Left renal cortex interstitium (tissue), 4 donors: ENCODE results near the gene FADD. TPM values are rescaled to one million over a fixed set of nuclear protein-coding genes. Genes with fewer than 3 reads are reported as not detected.

Experiments used
- DNase-seq, 4 donors: peaks; one replicate each; pipeline ENCODE4 v3.0.0-alpha.2; 2013; ENCODE audit warnings: low read depth in 4 of 4, low spot score in 2 of 4, missing footprints in 1 of 4
- polyA plus RNA-seq, 4 donors: library from polyadenylated mRNA; unstranded; fragments of 120-200 nt; gene quantifications; one replicate each; pipeline ENCODE4 v1.2.1, GENCODE V29; 2013; ENCODE audit not compliant: insufficient read length in 4 of 4

FADD gene, protein sequence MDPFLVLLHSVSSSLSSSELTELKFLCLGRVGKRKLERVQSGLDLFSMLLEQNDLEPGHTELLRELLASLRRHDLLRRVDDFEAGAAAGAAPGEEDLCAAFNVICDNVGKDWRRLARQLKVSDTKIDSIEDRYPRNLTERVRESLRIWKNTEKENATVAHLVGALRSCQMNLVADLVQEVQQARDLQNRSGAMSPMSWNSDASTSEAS
- 10 to 100 TPM; 14.2 to 22.4 (median 18.0) TPM for polyA plus RNA-seq

DNA sequence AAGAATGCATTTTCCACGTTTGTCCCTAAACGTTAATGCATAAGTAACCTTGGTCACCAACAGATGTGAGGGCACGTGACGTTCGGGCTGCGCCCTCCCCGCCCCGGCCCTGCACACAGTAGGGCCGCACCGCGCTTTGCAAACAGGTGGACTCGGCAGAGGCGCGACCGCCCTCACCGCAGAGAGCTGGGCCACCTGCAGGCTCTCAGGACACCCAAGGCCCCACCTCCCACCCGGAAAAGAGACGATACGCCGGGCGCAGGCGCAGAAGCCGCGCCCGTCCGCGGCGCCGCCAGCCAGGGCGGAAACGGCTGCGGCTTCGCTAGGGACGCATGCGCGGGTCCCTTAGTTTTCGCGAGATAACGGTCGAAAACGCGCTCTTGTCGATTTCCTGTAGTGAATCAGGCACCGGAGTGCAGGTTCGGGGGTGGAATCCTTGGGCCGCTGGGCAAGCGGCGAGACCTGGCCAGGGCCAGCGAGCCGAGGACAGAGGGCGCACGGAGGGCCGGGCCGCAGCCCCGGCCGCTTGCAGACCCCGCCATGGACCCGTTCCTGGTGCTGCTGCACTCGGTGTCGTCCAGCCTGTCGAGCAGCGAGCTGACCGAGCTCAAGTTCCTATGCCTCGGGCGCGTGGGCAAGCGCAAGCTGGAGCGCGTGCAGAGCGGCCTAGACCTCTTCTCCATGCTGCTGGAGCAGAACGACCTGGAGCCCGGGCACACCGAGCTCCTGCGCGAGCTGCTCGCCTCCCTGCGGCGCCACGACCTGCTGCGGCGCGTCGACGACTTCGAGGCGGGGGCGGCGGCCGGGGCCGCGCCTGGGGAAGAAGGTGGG, at the start of gene FADD:
Gene FADD, plus strand, starts transcription at position 377 of the 831 bp plus-strand sequence. Its CDS starts 164 bp downstream, at position 541.
- peak; percentile 77 to 93 (median 85) for DNase-seq

DNA sequence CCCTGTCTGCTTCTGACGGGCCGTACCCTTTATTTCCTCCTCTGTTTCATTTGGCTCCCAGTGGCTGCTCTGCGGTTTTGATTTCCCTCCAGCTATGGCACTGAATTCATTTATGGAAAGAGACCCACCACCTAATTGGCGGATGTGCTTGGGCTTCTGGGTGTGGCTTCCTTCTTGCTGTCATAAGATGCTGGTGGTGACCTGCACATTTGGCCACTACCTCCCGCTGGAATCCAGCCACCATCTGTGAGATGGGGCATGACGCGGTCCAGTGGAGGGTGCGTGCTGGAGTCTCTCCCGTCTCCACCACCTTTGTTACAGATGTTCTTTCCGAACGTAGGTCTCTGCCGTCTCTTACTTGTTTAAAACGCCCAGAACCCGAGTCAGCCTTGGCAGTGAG, 47.7 kb upstream of the FADD start:
- DNase-seq: no peak

DNA sequence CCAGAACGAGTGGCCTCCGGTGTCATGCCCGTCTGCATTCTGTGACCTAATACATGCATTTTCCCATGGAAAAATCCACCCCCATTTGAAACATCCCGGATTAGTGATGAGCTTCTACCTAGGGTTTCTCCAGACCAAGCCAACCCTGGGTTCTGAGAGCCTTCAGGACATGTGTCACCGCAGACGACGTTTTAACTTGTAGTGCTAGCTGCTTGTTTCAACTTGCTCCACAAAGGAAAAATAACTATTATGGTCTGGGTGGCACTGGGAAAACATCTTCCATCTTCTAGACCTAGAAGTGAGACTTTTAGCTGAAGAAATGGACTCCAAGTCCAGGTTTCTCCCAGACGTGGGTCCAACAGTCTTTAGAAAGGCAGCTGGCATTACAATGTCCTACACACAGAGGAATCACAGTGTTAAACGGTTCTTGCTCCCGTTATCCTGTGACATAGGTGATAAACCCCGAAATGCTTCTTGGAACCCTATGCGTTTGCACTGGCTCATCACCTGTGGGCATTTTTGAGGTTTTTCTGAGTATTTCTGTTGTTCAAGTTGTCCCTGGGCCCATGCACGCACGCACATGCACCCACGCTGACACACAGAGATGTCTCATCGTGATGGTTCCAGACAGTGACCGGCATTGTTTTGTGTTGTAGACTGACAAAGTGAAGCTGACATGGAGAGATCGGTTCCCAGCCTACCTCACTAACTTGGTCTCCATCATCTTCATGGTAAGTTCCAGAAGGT, 46.6 kb upstream of the FADD start:
- DNase-seq: no peak

DNA sequence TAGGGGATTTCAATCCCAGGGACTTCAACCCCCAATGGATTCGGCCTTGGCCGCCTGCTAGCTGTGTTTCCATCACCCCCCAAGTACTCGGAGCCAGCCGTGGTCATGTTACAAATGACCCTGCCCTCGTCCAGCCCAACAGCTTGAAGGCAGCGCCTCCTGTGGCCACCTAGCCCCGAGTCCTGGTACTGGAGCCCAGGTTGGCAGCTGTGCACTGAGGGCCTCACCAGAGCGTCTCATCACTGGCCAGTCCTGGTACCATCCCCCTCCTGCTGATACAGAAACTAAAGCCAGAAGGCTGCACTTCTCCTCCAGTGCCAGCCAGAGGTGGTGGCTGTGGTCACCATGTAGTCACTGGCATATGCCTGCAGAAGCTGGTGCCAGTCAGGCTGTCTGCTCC, 44.9 kb upstream of the FADD start:
- DNase-seq: no peak

DNA sequence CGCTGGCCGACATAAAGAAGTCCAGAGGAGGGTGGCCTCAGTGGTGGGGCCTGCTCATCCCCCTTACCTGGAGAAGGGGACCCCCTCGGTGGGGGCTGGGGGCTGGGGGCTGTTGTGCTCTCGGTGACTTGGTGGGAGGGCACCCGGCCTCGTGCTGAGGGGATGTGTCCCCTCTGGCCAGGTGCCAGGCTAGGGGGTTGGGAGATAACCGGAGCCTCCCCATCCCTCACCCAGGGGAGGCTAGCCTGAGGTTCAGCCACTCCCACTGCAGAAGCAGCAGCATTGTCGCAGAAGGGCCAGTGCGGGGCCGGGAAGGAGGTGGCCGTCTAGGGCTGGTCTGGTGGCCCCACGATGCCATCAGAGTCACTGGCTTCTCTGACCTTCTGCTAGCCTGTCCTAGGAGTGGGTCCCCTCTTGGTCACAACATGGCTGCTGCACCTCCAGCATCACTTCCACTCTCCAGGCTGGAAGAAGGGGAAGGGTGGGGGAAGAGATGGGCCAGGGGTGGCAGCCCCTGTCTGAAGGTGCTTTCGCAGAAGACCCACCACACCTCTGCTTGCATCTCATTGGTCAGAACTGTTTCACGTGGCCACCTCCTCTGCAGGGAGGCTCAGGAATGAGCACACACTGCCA, 44.2 kb upstream of the FADD start:
- no peak for DNase-seq

DNA sequence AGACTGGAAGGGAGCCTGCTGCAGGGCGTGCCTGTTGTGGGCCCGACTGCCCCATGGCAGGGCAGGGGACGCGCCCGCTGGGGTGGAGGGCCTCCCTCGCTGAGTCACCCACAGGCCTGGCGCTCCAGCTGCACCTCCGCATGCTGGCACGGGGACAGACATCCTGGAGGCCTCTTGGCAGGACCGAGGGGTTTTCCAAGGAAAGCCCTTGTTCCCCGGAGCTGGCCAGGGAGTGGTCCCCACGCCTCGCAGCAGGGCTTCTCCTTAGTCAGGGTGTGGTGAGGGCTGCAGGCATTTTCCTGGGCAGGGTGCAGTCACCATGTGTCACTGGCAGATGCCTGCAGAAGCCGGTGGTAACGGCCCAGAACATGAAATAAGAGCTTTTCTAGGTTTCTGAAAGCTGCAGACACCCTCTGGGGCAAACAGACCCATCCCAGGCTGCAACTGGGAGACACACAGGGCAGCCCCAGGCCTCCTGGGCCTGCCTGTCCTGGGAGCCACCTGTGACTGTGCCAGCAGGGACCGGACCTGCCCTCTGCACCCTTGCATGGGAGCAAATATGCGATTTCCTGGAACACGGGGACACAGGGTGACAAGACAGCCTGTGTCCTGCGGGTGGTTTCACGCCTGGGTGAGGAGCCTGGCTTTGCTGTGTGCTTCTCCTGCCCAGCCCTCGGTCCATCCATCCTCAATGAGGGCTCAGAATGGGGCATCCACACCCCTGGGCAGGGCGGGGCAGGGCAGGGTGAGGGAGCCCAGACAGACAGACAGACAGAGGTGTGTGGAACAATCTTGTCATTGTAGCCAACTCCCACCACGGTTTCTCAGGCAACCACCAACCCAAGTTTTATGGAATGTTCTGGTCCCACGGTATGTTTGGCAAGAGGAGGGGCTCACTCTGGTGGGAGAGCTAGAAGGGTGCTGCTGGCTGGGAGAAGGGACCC, 43.2 kb upstream of the FADD start:
- DNase-seq: no peak

DNA sequence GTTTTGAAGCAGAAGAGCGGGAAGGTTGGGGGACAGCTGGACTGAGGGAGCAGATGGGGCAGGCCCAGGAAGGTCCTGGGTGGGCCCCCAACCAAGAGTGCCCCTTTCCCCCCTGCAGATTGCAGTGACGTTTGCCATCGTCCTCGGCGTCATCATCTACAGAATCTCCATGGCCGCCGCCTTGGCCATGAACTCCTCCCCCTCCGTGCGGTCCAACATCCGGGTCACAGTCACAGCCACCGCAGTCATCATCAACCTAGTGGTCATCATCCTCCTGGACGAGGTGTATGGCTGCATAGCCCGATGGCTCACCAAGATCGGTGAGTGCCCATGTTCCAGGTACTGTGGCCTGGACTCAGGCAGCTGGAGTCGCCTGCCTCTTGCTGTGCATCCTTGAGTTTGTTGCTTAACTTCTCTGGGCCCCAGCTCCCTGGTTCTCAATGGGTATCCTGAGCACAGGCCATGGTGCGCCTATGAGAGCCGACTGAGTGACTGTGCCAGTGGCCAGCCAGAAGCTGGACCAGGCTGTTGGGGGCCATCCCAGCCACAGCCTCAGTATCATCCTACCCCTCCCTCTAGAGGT, 42.0 kb upstream of the FADD start:
- no peak for DNase-seq

DNA sequence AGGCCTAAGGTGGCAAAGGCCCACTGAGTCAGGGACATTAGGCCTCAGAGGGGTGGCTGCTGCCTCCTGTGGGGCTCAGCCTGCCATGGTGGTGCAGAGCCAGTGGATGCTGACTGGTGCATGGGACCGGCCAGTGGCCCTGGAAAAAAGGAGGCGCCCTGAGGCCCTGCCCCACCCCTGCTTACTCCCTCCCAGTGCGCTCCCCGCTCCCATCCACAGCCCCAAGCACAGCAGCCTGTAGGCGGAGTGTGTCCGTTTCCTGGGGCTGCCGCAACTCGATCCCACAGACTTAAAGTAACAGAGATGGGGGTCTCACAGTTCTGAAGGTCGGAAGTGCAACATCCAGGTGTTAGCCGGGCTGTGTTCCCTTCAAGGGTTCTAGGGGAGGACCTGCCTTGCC, 38.4 kb upstream of the FADD start:
- DNase-seq: no peak

DNA sequence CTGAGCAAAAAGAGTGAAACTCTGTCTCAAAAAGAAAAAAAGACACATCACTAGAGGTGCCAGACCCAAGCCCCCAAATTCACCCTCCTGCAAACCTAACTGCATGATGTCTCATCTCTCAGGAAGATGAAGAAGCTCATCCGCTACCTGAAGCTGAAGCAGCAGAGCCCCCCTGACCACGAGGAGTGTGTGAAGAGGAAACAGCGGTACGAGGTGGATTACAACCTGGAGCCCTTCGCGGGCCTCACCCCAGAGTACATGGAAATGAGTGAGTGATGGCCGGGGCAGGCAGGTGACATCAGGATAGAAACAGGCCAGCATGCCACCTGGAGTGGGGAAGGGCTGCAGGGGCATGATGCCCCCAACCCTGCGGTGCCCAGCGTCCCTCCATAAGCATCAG, 36.0 kb upstream of the FADD start:
- DNase-seq: no peak

DNA sequence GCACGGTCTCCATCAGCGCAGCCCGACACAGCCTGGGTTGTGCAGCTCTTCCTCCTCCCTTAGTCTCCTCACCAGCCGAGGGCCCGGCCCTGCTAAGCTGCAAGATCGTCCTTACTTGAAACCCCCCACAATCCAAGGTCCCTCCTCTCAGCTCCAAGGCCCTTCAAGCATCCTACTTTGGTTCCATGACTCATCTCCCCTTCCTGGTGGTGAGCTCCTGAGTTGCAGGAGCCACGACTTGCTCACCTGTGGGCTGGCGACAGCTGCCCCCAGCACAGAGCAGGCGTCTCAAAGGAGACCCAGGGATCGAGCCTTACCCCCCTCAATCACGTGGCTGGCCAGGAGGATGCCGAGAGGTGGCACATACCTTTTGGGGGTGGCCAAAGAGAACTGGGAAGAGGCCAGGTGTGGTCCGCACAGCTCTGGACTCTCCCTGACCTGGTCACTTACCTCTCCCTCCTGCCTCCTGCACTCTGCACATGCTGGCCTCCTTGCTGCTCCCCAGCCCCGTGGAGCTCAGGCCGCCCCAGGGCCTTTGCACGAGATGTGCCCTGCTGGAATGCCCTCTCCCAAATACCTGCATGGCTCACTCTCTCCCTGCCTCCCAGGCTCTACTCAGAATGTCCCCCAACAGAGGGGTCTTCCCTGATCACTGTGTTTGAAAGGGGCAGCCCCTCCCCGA, 35.2 kb upstream of the FADD start:
- no peak for DNase-seq

DNA sequence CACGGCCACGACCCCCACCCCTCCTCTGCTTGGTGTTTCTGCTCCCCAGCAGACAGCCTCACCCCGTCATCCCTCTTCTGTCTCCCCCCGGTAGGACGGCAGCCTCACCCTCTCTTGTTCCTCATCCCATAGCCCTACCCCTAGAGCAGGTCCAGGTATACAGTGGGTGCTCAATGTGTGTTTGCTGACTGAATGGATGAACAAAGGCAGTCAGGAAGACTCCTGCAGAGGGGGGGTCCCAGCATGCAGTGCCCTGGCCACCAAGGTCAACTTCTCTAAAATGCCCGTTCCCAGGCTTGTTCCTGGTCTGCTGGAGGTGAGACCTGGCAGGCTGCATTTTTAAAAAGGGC, 34.7 kb upstream of the FADD start:
- no peak for DNase-seq

DNA sequence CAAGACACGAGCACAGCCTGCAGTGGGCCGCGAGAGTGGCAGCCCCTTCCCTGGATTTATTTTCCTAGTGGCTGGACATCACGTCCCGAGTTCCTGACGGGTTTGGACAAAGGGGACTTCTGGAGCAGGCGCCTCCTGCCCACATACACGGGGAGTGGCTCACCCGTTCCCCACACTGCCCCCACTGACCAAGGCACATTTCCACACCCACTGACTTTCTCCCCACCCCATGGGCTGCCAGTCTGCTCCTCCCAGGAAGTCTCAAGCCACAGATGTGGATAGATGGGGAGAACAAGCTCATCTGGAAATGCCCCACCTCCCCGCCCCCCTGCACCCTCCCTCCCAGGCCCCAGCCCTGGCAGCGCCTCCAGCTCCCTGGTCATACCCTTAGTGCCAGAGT, 34.0 kb upstream of the FADD start:
- DNase-seq: no peak

DNA sequence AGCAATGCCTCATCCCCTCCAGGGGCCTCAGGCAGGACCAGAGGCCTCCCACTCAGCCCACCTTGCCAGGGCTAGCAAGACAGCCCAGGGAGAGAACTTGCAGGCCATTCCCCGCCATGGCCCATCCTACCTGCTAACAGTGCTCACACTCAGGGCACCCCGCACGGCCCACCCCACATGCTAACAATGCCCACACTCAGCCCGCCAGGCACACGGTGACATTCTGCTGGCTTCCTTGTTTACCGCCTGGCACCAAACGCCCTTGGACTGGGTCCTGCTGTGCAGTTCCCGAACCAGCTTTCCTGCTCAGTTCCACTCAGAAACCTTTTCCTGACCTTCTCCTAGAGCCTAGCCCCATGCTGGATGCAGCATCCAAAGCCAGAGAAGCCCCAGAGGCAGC, 33.5 kb upstream of the FADD start:
- DNase-seq: no peak

DNA sequence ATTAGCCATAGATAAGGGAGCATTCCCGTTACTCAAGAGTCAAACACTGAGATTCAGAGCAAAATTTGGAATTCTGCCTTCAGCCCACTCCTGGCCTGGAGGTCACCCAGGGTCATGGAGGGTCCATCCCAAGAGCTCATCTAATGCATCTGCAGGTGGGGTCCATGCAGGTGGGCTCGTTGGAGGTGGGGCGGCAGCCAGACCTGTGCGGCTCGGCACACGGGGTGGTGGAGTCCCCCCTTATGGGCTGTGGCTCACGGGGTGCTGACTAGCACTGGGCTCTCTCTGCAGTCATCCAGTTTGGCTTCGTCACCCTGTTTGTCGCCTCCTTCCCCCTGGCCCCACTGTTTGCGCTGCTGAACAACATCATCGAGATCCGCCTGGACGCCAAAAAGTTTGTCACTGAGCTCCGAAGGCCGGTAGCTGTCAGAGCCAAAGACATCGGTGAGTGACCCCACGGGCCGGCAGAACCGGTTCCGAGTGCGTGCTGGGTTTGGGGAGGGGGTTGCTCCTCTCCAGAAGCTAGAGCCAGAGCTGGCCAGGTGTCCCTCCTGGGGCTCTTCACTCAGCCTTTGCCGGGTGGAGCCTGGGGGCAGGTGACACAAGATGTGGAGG, 32.4 kb upstream of the FADD start:
- DNase-seq: no peak

DNA sequence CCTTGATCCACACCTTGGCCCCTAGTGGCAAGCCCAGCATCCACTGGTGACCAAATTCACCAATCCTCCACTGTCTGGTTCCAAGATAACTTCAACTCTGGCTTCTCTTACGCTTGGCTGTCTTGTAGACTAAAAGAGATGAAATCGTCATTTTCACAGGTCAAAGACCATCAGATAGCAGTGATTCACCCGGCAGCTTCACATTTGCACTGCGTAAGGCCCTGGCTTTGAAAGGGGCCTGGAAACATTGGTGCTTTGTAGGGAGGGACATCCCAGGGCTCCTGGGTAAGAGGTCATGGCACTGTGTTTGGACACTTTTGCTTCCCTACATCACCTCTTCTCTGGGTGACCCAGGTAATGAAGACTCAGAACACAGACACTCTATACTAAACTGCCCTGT, 30.1 kb upstream of the FADD start:
- DNase-seq: no peak

DNA sequence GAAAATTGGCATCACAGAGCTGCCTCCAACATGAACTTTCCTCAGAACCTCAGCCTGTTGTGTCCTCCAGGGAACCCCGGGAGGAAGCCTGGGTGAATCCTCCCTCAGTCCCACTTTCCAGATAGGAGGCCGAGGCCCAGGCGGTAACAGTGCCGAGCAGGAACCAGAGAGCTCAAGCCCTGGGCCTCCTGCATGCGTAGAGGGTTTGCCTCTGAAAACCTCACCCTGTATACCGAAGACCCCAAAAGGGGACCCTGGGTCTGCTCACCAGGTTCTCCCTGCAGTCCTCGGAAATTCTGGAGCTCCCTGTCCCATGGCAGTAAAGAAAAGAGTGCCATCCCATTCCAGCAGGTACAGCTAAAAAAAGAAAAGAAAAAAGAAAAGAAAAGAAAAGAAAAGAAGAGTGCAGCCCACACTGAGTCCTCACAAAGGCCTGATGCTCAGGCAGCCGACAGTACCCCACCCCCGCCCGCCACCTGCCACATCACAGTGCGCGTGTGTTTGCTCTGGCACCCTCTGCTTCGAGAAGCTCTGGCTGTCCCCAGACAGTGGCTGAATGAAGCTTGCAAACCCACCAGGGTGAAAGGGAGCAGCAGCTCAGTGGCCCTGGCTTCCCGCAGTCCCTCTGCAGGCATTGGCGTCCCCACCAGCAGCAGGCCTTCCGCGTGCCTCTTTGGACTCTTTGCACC, 28.4 kb upstream of the FADD start:
- DNase-seq: no peak

DNA sequence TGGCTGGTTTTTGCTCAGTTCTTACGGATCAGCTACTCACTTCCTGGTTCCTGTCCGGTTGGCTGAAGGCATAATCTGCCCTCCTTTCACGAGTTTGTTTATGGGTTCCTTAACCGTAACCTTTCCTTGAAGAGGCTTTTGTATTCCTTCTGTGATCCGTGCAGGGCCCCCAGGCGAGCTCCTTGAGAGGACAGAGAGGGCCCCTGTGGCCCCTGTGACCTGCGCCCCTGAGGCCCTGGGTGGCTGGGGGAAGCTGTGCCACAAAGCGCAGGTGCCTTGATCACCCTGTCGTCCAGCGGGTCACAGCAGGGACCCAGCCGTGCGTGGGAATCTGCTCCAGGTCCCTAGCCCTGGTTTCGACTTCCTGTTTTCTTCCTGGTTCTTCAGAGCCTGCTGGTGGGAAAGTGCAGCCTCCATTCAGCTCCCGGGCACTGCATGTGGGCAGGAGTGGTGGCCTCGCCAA, 27.8 kb upstream of the FADD start:
- peak in 1 of 4 donors; percentile 32 for DNase-seq
